Trophoblast cell (in vitro differentiated cells and primary cell): ENCODE measurements around the gene IL17RA.

Experiments used
- DNase-seq, 2 donors: peaks; one replicate each; pipeline ENCODE4 v3.0.0-alpha.2; 2016
- H2AFZ ChIP-seq: 2 replicates; pipeline ENCODE4 v1.6.1; 2013; ENCODE audit warnings: low read length, moderate library complexity, mild to moderate bottlenecking; ENCODE audit not compliant: insufficient read depth, poor library complexity
- H2AK5ac ChIP-seq: 2 replicates; pipeline ENCODE4 v1.6.1; 2013; ENCODE audit warnings: mild to moderate bottlenecking, low read length
- H2BK120ac ChIP-seq: 2 replicates; pipeline ENCODE4 v1.6.1; 2013; ENCODE audit warnings: low read length, mild to moderate bottlenecking, moderate library complexity; ENCODE audit not compliant: insufficient read depth, poor library complexity
- H2BK12ac ChIP-seq: 2 replicates; pipeline ENCODE4 v1.6.1; 2013; ENCODE audit warnings: mild to moderate bottlenecking, low read length, moderate library complexity
- H2BK5ac ChIP-seq: 2 replicates; pipeline ENCODE4 v1.6.1; 2013; ENCODE audit warnings: low read length, low read depth, moderate library complexity, mild to moderate bottlenecking; ENCODE audit not compliant: poor library complexity
- H3K14ac ChIP-seq: 2 replicates; pipeline ENCODE4 v1.6.1; 2013; ENCODE audit warnings: mild to moderate bottlenecking, low read length
- H3K18ac ChIP-seq: 2 replicates; pipeline ENCODE4 v1.6.1; 2013; ENCODE audit warnings: mild to moderate bottlenecking, low read length
- H3K23ac ChIP-seq: 2 replicates; pipeline ENCODE4 v1.6.1; 2013; ENCODE audit warnings: low read length
- H3K27ac ChIP-seq: 2 replicates; pipeline ENCODE4 v1.5.1; 2013; ENCODE audit warnings: low read depth, mild to moderate bottlenecking, inconsistent platforms, low read length, moderate library complexity
- H3K27me3 ChIP-seq: 2 replicates; pipeline ENCODE4 v1.6.1; 2013; ENCODE audit warnings: inconsistent platforms, mild to moderate bottlenecking, low read length, moderate library complexity; ENCODE audit not compliant: insufficient read depth
- H3K36me3 ChIP-seq, 2 experiments: 1 replicate in 1 of 2; 2 replicates in 1 of 2; pipeline ENCODE4 v1.6.1; 2013; ENCODE audit warnings: low read length in 2 of 2, mild to moderate bottlenecking in 2 of 2, moderate library complexity in 1 of 2; ENCODE audit not compliant: insufficient read depth in 2 of 2, control insufficient read depth in 1 of 2
- H3K4ac ChIP-seq: 2 replicates; pipeline ENCODE4 v1.6.1; 2013; ENCODE audit warnings: low read depth, mild to moderate bottlenecking, low read length, moderate library complexity
- H3K4me1 ChIP-seq, 2 experiments: 1 replicate in 1 of 2; 2 replicates in 1 of 2; pipeline ENCODE4 v1.6.1; 2013; ENCODE audit warnings: low read length in 2 of 2, mild to moderate bottlenecking in 2 of 2, moderate library complexity in 1 of 2; ENCODE audit not compliant: insufficient read depth in 2 of 2, control insufficient read depth in 1 of 2
- H3K4me2 ChIP-seq: 2 replicates; pipeline ENCODE4 v1.6.1; 2013; ENCODE audit warnings: inconsistent platforms, mild to moderate bottlenecking, low read length, moderate library complexity
- H3K4me3 ChIP-seq: 2 replicates; pipeline ENCODE4 v1.5.1; 2013; ENCODE audit warnings: mild to moderate bottlenecking, low read depth, low read length, inconsistent platforms
- H3K79me1 ChIP-seq: one replicate; pipeline ENCODE4 v1.6.1; 2013; ENCODE audit warnings: low read length
- H3K79me2 ChIP-seq: 2 replicates; pipeline ENCODE4 v1.6.1; 2013; ENCODE audit warnings: low read length, mild to moderate bottlenecking; ENCODE audit not compliant: control insufficient read depth, insufficient read depth, poor library complexity
- H3K9ac ChIP-seq: 2 replicates; pipeline ENCODE4 v1.6.1; 2013; ENCODE audit warnings: mild to moderate bottlenecking, low read length
- H3K9me3 ChIP-seq: 2 replicates; pipeline ENCODE4 v1.6.1; 2013; ENCODE audit warnings: low read depth, mild to moderate bottlenecking, control low read depth, inconsistent platforms, low read length; ENCODE audit not compliant: insufficient read depth
- H4K12ac ChIP-seq: 2 replicates; pipeline ENCODE4 v1.6.1; 2013; ENCODE audit warnings: low read depth, mild to moderate bottlenecking, low read length, moderate library complexity
- H4K8ac ChIP-seq: 2 replicates; pipeline ENCODE4 v1.6.1; 2013; ENCODE audit warnings: low read depth, mild to moderate bottlenecking, low read length, moderate library complexity
- H4K91ac ChIP-seq: one replicate; pipeline ENCODE4 v1.6.1; 2013; ENCODE audit warnings: low read depth, mild to moderate bottlenecking, low read length, moderate library complexity
- WGBS: extraction: QIAGEN DNeasy Blood & Tissue Kit; methylation state at CpG from one replicate; pipeline ENCODE4 v1.1.7; 2013; ENCODE audit warnings: missing lambda C conversion rate; ENCODE audit not compliant: insufficient read length, insufficient coverage; ENCODE audit errors: extremely low coverage; 5-methylcytosine and 5-hydroxymethylcytosine counted together

IL17RA gene

GRCh38 chr22:17103351-17103750 is 18.6 kb downstream of the IL17RA start:
- WGBS: no CpG with 5 or more reads among the region's 9 CpGs
- Histone ChIP-seq H3K36me3 (peaks cover 32 to 47% of the 10 kb centered on the region in 2 experiments), H3K4me1 (no peaks in the 10 kb centered on the region), H3K14ac (no peak overlapping the region), H3K23ac (no peak overlapping the region), H3K4me3 (no peak overlapping the region), H3K9me3 (no peaks in the 10 kb centered on the region), H3K27ac (no peak overlapping the region), H4K12ac (no peak overlapping the region), H4K8ac (no peak overlapping the region), H2AK5ac (no peak overlapping the region), H3K79me2 (no peaks in the 10 kb centered on the region), H2BK120ac (no peak overlapping the region), H3K9ac (no peak overlapping the region), H3K27me3 (no peaks in the 10 kb centered on the region), H4K91ac (no peak overlapping the region), H2BK12ac (no peak overlapping the region), H3K79me1 (no peaks in the 10 kb centered on the region), H3K4ac (no peak overlapping the region), H3K4me2 (no peak overlapping the region), H2AFZ (no peak overlapping the region), H3K18ac (no peak overlapping the region), H2BK5ac (no peak overlapping the region)
- DNase-seq: no peak

GRCh38 chr22:17104336-17104935 is 19.6 kb downstream of the IL17RA start:
- Histone ChIP-seq H2BK5ac (no peak overlapping the region), H3K27ac (no peak overlapping the region), H4K91ac (no peak overlapping the region), H2BK120ac (no peak overlapping the region), H3K4me1 (no peaks in the 10 kb centered on the region), H2BK12ac (no peak overlapping the region), H3K18ac (no peak overlapping the region), H3K23ac (no peak overlapping the region), H2AK5ac (no peak overlapping the region), H3K79me2 (no peaks in the 10 kb centered on the region), H3K9ac (no peak overlapping the region), H3K79me1 (no peaks in the 10 kb centered on the region), H3K27me3 (no peaks in the 10 kb centered on the region), H3K4me2 (no peak overlapping the region), H2AFZ (no peak overlapping the region), H3K4me3 (no peak overlapping the region), H3K36me3 (peaks cover 36 to 47% of the 10 kb centered on the region in 2 experiments), H3K9me3 (no peaks in the 10 kb centered on the region), H3K14ac (no peak overlapping the region), H4K8ac (no peak overlapping the region), H4K12ac (no peak overlapping the region), H3K4ac (no peak overlapping the region)
- DNase-seq: no peak
- WGBS: no CpG with 5 or more reads among the region's 14 CpGs

DNA sequence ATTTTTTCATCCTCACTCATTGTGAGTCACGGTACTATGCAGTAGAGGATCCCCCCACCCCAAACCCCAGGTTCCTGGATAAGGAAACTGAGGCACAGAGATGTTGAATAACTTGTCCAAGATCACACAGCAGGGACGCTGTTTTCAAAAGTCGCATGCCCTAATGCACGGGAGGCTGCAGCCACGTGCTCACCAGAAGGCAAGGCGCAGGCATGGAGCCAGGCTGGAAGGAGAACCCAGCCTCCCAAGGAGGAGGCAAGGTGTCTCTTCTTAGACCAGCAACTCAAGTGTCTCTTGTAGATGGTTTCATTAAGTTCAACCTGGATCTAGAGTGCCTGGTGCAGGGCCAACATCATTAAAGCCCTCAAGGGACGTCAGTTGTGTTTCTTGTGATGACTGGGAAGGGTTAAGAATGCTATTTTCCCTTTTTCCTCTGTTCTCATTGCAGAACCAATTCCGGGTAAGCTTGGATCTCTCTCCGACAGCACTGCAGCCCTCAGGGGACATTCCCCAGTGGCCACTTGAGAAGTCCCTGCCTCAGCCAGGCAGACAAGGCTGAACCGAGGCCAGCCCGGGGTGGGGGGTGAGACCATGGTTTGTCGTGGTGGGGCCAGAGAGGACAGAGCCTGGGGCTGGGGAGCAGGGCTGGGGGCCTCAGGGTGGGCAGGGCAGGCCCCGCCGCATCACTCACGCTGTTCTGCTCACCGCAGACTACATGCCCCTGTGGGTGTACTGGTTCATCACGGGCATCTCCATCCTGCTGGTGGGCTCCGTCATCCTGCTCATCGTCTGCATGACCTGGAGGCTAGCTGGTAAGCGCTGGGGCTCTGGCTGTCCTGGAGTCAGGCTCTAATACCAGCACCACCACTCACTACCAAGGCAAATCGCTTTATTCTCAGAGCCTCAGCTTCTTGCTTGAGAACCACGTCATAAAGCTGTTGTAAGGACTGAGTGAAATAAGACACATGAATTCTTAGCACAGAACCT is 20.6 kb downstream of the IL17RA start:
- Histone ChIP-seq H3K4me3 (no peak overlapping the region), H2BK5ac (no peak overlapping the region), H3K27ac (no peak overlapping the region), H3K36me3 (peaks cover 34 to 45% of the 10 kb centered on the region in 2 experiments), H3K18ac (no peak overlapping the region), H3K27me3 (no peaks in the 10 kb centered on the region), H3K9ac (no peak overlapping the region), H2BK12ac (no peak overlapping the region), H2AK5ac (no peak overlapping the region), H4K12ac (no peak overlapping the region), H3K4me2 (no peak overlapping the region), H3K79me2 (no peaks in the 10 kb centered on the region), H3K14ac (no peak overlapping the region), H4K91ac (no peak overlapping the region), H3K4ac (no peak overlapping the region), H3K79me1 (no peaks in the 10 kb centered on the region), H2AFZ (no peak overlapping the region), H2BK120ac (no peak overlapping the region), H3K23ac (no peak overlapping the region), H3K4me1 (no peaks in the 10 kb centered on the region), H4K8ac (no peak overlapping the region), H3K9me3 (no peaks in the 10 kb centered on the region)
- no peak for DNase-seq
- WGBS: no CpG with 5 or more reads among the region's 22 CpGs

- Histone ChIP-seq H2BK5ac (no peak overlapping the region), H3K79me1 (no peaks in the 10 kb centered on the region), H2BK120ac (no peak overlapping the region), H3K79me2 (no peaks in the 10 kb centered on the region), H3K9ac (no peak overlapping the region), H3K23ac (no peak overlapping the region), H3K4me3 (no peak overlapping the region), H3K27ac (no peak overlapping the region), H3K9me3 (peaks cover 3% of the 10 kb centered on the region), H2BK12ac (no peak overlapping the region), H4K8ac (no peak overlapping the region), H3K36me3 (peaks cover 31 to 37% of the 10 kb centered on the region in 2 experiments), H3K4me1 (no peaks in the 10 kb centered on the region), H3K14ac (no peak overlapping the region), H4K12ac (no peak overlapping the region), H3K4me2 (no peak overlapping the region), H2AFZ (no peak overlapping the region), H3K18ac (no peak overlapping the region), H3K27me3 (no peaks in the 10 kb centered on the region), H4K91ac (no peak overlapping the region), H2AK5ac (no peak overlapping the region), H3K4ac (no peak overlapping the region)
- DNase-seq: no peak
- WGBS: no CpG with 5 or more reads among the region's 12 CpGs
These were observed 21.5 kb downstream of the IL17RA start for GRCh38 chr22:17106161-17106784.
